Stimulated activated CD8-positive, alpha-beta memory T cell treated with anti-CD3 and anti-CD28 coated beads, Interleukin-4, amount 100 ng/mL, for 48 hours (primary cell): ENCODE results near the gene CLHC1.
"Not testable (repeated sequence)": the region's sequence is repeated elsewhere in the genome, so short reads cannot be mapped to it uniquely, and the experiment has no call there.

Experiments used
- DNase-seq: peaks from one replicate; pipeline ENCODE4 v3.0.0-alpha.2; 2020

Gene CLHC1

DNA sequence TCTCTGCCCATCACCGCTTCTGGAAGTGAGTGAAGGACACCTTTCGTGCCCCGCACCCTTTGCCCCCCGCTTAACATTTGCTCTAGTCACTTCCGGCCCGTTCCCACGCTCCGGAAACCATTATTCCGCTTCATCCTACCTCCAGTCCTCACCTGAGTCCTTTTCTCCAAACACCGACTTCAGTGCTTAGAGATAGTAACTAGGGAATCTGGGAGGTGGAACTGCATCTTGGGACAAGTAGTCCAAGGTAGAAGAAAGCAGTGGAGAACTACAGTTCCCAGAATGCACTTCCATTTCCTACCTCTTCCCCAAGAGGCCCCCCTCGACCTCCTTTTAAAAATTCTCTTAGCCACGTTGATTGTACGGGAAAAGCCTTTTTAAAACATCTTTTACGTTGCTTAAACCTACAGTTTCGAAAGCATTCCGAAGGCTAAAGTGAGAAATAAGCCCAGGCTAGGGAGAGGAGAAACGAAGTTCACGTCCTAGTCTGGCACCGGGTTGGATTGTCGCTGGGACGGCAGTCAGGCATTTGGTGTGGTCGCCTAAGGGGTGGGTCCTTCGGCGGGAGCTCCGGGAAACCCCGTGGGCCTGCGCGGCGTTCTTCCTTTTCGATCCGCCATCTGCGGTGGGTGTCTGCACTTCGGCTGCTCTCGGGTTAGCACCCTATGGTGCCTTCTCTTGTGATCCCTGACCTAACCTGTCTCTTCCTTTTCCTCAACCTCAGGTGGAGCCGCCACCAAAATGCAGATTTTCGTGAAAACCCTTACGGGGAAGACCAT lies at the start of gene CLHC1, which contains the start of gene RPS27A:
TSS of gene CLHC1 (minus strand) at position 210 of the 779 bp plus-strand sequence. CDS start 9,882 bp downstream, outside the sequence.
TSS of gene RPS27A (plus strand) at position 605 of the 779 bp plus-strand sequence. CDS start at position 742, 137 bp downstream.
- peak; percentile 97 for DNase-seq

DNA sequence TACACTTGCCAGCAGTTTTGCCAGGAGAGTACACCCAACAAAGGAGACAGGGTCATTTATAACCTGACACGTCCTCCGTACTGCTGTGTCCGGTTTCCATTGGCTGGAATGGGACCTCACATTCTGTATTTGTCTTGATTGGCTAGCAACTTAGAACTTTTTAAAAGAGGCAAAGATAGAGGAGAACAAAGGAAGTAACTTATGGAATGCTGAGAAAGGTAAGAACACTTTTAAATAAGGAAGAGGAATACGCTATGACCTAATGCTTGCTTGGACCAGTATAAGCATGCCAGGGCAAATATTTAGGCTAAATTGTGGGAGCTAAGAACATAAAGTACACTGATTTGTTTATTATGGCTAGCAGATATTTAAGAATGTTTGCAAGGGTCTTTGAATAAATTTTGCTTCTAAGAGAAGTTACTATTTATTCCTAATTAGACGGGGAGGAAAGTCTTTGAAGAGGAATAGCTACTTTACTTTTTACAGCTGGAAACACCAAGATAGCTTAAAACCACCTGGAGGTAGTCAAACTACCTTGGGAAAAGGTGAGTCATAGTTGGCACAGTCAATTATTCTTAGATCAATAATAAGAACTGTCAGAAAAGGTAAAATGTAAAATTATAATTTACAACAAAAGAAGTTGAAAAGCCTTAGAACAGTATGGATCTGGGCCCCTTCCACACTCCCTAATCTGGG lies 48.9 kb upstream of the CLHC1 start:
- not testable (repeated sequence) for DNase-seq

DNA sequence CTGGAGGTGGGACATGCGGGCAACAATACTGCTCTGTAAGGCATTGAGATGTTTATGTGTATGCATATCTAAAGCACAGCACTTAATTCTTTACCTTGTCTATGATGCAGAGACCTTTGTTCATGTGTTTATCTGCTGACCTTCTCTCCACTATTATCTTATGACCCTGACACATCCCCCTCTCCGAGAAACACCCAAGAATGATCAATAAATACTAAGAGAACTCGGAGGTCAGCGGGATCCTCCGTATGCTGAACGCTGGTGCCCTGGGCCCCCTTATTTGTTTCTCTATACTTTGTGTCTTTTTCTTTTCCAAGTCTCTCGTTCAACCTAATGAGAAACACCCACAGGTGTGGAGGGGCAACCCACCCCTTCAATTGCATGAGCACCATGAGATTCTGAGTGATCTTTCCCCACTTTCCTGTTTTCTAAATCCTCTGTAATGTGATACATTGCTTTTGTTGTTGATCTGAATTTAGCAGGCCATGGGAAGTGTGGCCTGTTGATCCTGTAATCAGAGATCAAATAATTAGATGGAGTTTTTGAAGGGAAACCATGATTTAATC lies 47.8 kb upstream of the CLHC1 start:
- DNase-seq = not testable (repeated sequence)

DNA sequence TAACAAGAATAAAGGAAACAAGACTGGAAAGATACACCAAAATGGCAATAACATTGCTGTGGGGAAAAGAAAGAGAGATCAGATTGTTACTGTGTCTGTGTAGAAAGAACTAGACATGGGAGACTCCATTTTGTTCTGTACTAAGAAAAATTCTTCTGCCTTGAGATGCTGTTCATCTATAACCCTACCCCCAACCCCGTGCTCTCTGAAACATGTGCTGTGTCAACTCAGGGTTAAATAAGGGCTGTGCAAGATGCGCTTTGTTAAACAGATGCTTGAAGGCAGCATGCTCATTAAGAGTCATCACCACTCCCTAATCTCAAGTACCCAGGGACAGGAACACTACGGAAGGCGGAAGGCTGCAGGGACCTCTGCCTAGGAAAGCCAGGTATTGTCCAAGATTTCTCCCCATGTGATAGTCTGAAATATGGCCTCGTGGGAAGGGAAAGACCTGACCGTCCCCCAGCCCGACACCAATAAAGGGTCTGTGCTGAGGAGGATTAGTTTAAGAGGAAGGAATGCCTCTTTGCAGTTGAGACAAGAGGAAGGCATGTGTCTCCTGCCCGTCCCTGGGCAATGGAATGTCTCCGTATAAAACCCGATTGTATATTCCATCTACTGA lies 47.2 kb upstream of the CLHC1 start:
- not testable (repeated sequence) for DNase-seq

DNA sequence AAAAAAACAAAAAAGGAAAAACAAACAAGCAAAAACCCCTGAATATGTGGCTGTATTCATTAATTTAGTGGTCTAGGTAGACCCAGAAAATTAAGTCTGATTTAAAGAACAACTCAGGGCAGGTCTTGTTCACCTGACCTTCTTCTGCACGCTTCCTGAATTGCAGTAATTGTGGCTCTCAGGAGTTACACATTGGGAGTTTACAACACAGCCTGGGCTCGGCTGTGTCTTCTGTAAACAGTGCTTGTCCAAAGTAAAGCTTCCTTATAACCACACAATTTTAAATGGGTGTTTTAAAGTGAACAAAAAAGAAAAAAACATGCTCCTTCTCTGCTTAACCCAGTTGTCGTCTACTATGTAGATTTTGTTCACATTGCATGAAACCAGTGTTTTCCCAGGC lies 45.2 kb upstream of the CLHC1 start:
- DNase-seq = no peak

DNA sequence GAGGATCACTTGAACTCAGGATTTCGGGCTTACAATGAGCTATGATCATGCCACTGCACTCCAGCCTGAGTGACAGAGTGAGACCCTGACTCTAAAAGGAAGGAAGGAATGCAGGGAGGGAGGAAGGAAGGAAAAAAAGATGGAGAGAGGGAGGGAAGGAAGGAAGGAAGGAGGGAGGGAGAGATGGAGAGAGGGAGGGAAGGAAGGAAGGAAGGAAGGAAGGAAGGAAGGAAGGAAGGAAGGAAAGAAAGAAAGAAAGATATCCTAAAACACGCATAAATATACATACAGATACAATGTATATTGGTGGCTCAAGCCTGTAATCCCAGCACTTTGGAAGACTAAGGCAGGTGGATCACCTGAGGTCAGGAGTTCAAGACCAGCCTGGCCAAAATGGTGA lies 42.3 kb upstream of the CLHC1 start:
- DNase-seq = not testable (repeated sequence)

DNA sequence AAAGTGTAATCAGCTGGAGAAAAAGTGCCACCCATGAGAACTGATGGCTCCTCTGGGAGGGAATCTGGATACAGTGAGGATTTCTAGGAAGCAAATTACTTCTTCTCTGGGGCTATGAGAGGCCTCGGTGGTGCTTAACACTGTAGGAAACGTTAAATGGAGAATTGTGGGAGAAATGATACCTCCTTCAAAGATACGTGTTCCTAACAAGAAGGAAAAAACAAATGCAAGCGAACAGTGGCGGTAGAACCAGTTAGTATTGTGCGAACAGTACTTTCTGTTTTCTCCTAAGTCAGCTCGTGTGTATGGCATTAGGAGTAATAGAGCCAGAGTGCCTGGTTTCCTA lies 37.5 kb upstream of the CLHC1 start:
- no peak for DNase-seq

DNA sequence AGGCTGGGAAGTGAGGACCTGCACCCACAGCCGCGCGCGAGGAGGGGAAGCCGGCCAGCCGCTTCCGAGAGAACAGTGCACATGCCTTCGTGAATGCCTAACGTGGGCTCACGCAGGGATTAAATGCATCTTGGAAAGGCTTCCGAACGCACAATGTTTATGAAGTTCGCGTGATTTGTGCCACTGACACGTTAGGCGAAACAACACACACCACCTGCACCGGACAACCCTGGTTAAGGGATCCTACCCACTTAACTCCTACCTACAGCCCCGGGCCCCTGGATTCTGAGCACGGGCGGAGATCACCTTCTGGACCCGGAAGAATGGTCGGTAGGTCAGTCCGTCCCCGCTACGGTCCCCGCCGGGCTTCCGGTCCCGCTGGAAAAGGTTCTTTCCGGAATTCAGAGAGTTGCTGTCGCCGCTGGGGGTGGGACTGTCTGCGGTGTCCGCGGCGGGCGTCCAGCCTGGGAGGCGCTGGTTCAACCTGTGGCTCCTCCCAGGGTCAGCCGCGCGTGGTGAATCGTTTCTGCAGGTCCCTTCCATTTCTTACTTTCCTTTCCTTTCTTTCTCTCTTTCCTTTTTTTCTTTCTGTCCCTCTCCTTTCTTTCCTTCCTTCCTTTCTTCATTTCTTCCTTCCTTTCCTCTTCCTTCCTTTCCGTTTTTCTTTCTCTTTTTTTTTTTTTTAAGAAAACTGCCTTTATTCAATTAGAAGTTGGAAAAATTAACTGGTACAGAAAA lies 37.0 kb upstream of the CLHC1 start, which contains the start of gene MTIF2:
TSS of gene MTIF2 (minus strand) at position 325 of the 738 bp plus-strand sequence. CDS start 5,373 bp downstream, outside the sequence.
- peak; percentile 96 for DNase-seq

DNA sequence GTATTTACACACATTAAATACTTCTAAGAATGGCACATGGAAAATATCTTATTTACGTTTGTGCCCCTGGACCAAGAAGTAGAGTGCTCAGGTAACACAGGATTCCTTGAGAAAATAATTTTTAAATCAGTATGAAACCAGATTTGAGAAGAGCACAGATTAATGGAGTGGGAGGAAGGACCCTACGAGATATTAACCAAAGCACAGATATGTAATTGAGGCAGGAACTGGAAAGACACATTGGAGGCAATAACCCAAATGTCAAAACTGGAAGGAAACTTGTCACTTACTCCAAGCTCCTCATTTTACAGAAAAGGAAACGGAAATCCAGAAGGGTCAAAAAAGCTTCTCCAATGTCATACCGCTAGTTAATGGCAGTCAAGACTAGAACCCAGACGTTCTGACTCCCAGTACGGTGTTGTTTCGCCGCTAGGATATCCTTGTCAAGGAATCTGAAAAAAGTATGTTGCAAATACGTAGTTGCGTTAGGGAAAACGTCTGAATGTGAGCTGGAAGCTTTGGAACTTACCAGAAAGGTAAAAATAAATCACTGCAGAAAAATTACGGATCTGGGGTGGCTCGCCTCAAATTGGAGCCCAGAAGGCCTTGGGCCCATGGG lies 36.3 kb upstream of the CLHC1 start:
- DNase-seq = no peak

DNA sequence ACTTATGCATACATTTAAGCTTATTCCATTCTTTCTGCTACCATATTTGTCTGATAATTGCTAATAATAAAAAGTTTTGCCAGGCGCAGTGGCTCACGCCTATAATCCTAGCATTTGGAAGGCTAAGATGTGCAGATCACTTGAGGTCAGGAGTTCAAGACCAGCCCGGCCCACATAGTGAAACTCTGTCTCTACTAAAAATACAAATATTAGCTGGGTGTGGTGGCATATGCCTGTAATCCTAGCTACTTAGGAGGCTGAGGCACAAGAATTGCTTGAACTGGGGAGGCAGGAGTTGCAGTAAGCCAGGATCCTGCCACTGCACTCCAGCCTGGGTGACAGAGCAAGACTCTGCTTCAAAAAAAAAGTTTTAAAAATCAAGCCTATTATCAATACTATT lies 27.5 kb upstream of the CLHC1 start:
- not testable (repeated sequence) for DNase-seq

DNA sequence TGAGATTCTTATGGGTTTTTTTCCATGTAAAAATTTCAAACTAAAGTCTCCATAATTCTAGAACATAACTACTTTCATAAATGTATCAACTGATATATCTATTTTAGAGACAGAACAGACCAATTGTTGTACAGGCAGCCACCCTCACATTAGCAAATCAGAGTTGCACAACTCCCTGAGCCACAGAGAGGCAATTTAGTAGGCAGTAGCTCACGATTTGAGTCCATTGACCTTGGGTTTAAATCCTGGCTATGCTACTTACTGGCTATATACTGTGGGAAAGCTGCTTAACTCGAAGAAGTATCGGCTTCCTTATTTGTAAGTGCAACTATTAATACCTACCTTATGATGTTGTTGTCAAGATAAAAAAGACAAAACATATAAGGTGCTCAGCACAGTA lies 20.7 kb upstream of the CLHC1 start:
- DNase-seq = no peak

DNA sequence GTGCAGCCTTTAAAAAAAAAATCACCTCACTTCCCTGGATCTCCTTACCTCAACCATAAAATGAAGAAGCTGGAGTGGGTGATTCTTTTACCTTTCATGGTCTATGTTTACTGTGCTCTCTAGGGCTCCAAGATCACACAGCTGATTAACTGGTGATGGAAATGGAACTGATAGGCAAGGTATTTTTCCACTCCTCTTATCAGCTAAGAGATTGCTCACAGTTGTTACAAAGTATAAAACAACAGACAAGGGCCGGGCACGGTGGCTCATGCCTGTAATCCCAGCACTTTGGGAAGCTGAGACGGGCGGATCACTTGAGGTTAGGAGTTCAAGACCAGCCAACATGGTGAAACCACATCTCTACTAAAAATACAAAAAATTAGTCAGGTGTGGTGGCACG lies 14.9 kb upstream of the CLHC1 start:
- no peak for DNase-seq

DNA sequence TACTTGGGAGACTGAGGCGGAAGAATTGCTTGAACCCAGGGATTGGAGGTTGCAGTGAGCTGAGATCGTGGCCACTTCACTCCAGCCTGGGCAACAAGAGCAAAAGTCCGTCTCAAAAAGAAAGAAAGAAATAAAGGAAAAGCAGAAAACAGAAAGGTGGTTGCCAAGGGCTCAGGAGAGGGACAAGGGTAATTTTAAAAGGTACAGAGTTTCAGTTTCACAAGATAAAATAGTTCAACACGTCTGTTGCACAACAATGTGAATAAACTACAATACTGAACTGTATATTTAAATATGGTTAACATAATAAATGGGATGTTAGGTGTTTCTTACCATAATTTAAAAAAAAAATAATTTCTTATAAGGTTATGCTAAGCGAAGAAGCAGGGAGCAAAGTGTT lies 13.3 kb upstream of the CLHC1 start:
- DNase-seq = no peak

DNA sequence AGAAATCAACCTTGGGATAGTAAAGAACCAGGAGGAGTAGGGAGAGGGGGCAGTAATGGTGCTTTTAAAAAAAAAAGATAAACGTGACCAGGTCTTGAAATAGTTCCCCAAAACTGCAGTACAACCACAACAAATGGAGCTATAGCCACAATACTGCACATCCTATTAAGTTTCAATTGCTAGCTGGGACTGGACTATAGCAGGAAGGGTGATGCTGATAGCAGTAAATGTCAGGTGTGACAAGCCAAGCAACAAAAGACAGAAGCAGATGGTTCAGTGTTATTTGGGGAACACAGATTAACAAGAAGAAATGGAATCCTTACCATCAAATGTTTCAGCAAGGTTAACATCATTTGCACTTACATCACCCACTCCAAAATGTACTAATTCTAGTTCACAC lies 10.5 kb upstream of the CLHC1 start:
- DNase-seq = no peak

DNA sequence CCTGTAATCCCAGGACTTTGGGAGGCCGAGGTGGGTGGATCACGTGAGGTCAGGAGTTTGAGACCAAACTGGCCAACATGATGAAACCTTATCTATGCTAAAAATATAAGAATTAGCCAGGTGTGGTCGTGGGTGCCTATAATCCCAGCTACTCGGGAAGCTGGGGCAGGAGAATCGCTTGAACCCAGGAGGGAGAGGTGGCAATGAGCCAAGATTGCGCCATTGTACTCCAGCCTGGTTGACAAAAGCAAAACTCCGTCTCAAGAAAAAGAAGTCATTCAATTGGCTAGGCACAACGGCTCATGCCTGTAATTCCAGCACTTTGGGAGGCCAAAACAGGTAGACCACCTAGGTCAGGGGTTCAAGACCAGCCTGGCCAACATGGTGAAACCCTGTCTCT lies 9.5 kb upstream of the CLHC1 start:
- DNase-seq = not testable (repeated sequence)

DNA sequence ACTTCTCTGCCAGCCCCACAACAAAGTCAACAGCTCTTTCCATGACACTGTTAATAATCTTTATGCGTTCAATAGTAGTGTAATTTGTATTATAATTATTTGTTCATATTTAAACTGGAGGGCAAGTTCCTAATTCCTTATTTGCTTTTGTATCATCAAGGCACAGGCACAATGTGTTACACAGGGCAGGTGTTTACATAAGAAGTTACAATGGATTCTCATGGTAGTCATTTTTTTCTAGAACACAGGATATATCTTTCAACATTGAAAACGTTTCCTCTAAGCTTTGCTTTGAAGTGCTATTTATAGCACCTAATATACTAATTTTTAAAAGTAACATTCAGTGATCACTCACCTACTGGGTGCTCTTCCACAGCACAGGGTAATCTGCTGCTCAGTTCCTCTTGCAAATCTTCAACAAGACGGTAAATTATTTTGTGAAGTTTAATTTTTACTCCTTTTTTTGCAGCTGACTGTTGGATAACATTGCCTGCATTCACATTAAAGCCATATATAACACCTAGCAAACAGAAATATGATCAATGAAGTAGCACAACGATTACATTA lies 7.6 kb upstream of the CLHC1 start:
- DNase-seq = no peak

DNA sequence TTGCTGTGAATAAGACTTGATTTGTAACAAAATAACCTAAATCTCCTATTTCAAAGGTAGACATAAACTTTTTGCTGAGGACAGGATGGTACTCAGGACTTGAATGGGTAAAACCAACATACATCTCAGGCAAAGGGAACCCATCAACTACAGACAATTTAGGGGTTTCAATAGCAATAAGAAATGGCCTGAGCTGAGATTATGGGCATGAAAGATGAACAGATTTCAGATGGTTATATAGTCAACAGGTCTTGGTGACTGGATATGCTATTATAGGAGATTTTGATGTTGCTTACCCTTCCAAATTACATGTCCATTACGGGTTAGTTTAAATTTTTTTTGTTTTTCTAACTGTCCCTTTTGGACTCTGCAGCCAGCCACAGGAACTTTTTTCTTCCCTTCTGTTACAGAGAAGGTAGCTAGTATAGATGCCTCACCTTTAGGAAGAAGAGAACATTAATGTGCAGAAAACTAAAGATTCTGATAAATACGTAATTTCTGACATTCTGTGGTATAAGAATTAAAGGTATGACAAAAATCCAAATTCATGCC lies 5.0 kb upstream of the CLHC1 start:
- no peak for DNase-seq

DNA sequence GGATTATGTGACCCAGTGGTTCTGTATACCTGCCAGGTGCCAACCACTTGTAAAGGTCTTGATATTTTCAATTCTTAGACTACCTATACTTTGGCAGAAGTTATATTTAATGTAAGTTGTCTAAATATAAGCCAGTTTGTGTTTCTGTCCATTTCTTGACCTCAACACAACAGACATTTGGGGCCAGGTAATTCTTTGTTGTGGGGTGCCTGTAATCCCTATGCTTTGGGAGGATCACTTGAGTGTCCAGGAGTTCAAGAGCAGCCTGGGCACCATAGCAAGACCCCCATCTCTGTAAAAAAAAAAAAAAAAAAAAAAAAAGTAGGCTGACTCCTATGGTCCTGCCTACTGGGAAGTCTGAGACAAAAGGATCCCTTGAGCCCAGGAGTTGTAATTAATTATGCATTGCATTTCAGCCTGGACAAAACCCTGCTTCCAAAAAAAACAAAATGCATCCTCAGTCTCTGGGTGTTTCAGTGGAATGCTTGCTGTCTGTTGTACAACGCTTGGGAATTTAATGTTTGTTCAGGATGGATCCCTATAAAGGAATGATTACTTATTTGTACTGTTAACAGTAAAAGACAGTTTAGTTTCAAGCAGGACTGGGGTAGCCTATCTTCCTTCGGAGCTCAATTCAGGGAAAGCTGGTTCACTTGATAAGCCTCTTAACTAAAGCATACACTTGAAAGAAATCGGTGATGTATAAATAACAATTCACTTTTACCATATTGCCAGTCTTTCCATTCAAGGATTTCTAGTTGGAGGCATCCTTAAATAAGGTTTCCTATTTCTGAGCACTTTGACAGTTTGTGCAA lies 3.8 kb upstream of the CLHC1 start:
- no peak for DNase-seq

DNA sequence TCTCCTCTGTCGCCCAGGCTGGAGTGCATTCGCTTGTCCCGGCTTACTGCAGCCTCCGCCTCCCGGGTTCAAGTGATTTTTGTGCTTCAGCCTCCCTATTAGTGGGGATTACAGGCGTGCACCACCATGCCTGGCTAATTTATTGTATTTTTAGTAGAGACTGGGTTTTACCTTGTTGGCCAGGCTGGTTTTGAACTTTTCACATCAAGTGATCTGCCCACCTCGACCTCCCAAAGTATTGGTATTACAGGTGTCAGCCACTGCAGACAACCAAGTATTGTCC lies 1.5 kb upstream of the CLHC1 start:
- DNase-seq = no peak

DNA sequence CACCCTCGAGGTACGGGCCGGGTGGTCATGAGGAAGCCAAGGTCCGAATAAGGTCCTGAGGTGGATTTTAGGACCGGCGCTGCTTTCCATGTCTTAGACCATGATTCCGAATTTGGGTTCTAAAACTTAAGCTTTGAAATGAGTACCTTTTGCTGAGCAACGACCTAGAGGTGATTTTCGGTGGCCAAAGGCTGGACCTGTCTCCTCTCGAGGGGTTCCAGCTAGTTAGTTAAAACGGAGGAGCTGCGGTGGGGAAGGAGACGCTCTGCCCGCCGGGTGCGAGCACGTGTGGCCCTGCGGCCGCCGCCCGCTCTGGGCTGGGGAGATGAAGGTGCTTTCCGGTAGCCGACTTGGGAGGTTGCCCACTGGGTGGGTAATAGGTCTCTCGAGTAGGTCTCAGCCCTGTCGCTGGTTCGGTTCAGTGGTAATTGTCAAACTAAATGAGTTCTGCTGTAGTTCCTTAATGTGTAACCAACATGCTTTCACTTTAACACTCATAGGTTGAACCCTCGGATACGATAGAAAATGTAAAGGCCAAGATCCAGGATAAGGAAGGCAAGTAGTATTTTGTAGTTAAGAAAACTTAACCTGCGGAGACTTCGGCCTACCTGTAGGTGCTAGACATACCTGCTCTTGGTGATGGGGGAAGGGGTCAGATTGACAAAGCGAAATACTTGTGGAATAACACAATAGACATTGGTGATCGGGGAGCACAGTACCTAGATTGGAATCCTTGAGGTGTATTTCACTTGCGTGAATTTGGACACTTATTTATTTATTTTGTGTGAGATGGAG lies 967 bp upstream of the CLHC1 start:
- peak; percentile 56 for DNase-seq
